ENCODE data around the gene URI1. TPM values are rescaled to one million over a fixed set of nuclear protein-coding genes. Genes with fewer than 3 reads are reported as not detected.

Gene URI1
- polyA plus RNA-seq, 1 donor (not counting 4 experiments of a cell fraction or from before 2014, with no cell fraction given) = 98.6 TPM

DNA sequence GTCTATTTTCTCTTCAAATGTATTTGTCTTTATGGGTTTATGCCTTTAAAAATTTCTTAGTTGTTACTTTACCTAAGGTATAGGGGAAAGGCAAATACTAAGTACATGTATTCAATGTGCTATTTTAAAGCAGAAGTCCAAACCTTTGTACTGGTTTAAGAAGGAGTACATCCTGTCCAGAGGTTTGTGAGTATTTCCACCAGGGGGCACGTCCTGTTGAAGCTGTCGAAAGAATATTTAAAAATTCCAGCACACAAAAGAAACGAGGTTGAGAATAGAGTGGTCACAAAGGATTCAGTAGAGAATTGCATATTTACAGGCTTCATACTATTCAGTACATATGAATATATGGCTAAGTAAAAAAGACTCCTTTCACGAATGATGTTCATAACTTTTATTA lies 59.8 kb downstream of the URI1 start:
- no peaks in the 10 kb centered on the region for H3K27me3 ChIP-seq (ENCODE audit: control insufficient read depth, extremely low read depth, insufficient read depth, low read length)
- peaks cover 49% of the 10 kb centered on the region for H3K79me2 ChIP-seq (ENCODE audit: control insufficient read depth, insufficient read depth, low read length)
- dilution Hi-C loops (cut with MboI; ENCODE audit: extremely low pct_ligation_motif_present, low sequenced_read_pairs) = no loop called here
- no peak overlapping the region for H3K4me2 ChIP-seq (ENCODE audit: control insufficient read depth, extremely low read depth, insufficient read depth, low read depth, low read length)
- H3K9me3 ChIP-seq (ENCODE audit: control insufficient read depth, low read depth, low read length) = no peaks in the 10 kb centered on the region
- H3K27ac ChIP-seq (ENCODE audit: control insufficient read depth, insufficient read depth, low read length) = no peak overlapping the region
- H3K9ac ChIP-seq (ENCODE audit: control insufficient read depth, extremely low read depth, insufficient read depth, low read length) = no peak overlapping the region
- H4K20me1 ChIP-seq (ENCODE audit: control insufficient read depth, extremely low read depth, insufficient read depth, low read length) = no peaks in the 10 kb centered on the region
- no peaks in the 10 kb centered on the region for H3K9me1 ChIP-seq (ENCODE audit: control insufficient read depth, extremely low read depth, insufficient read depth, low read length)
- H2AFZ ChIP-seq (ENCODE audit: control insufficient read depth, low read length) = no peak overlapping the region
- DNase-seq (ENCODE audit: low read depth, low spot score) = no peak
- no peak for TF ChIP-seq CTCF (optimal IDR thresholded peaks at IDR 0.05 in 1 of 3, IDR thresholded peaks at IDR 0.05 in 1 of 3, conservative IDR thresholded peaks at IDR 0.05 in 1 of 3; ENCODE audit: extremely low read depth in 1 of 3, insufficient read depth in 2 of 3, low read length in 3 of 3)
- no peak for TF ChIP-seq EZH2 (IDR thresholded peaks at IDR 0.05; ENCODE audit: low read length)
- H3K4me3 ChIP-seq (ENCODE audit: control insufficient read depth in 2 of 3, extremely low read depth in 1 of 3, insufficient read depth in 2 of 3, low read depth in 1 of 3, low read length in 3 of 3) = no peak overlapping the region
- H3K36me3 ChIP-seq (ENCODE audit: control insufficient read depth in 2 of 2, extremely low read depth in 1 of 2, insufficient read depth in 2 of 2, low read length in 2 of 2) = peaks cover 0 to 6% of the 10 kb centered on the region in 2 experiments
- H3K4me1 ChIP-seq (ENCODE audit: control insufficient read depth, extremely low read depth, insufficient read depth, low read length) = peaks cover 1% of the 10 kb centered on the region
- FAIRE-seq = no peak

DNA sequence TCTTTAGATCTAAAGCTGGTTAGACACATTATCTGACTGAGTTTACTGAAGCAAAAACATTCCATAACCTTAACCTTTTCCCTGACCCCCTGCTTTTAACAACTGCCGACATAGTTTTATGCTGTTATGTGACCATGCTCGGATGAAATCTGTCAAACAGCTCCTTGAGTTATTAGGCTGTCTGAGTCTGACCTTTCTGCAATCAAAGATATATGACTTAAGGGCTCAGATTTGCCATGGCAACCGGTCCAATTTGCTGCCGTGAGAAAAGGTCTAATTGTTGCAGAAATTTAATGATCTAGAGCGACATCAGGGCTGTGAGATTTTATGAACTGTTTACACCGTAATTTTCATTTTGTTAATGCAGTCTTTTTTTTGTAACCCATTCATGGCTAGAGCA lies 61.8 kb downstream of the URI1 start:
- no peak for DNase-seq (ENCODE audit: low read depth, low spot score)
- H3K4me1 ChIP-seq (ENCODE audit: control insufficient read depth, extremely low read depth, insufficient read depth, low read length) = no peaks in the 10 kb centered on the region
- no peaks in the 10 kb centered on the region for H3K9me1 ChIP-seq (ENCODE audit: control insufficient read depth, extremely low read depth, insufficient read depth, low read length)
- no peak overlapping the region for H3K9ac ChIP-seq (ENCODE audit: control insufficient read depth, extremely low read depth, insufficient read depth, low read length)
- H3K27ac ChIP-seq (ENCODE audit: control insufficient read depth, insufficient read depth, low read length) = no peak overlapping the region
- H3K79me2 ChIP-seq (ENCODE audit: control insufficient read depth, insufficient read depth, low read length) = peaks cover 31% of the 10 kb centered on the region
- no peak for FAIRE-seq
- H2AFZ ChIP-seq (ENCODE audit: control insufficient read depth, low read length) = no peak overlapping the region
- H3K36me3 ChIP-seq (ENCODE audit: control insufficient read depth in 2 of 2, extremely low read depth in 1 of 2, insufficient read depth in 2 of 2, low read length in 2 of 2) = peaks cover under 1 to 7% of the 10 kb centered on the region in 2 experiments
- no peak overlapping the region for H3K4me2 ChIP-seq (ENCODE audit: control insufficient read depth, extremely low read depth, insufficient read depth, low read depth, low read length)
- no peaks in the 10 kb centered on the region for H3K27me3 ChIP-seq (ENCODE audit: control insufficient read depth, extremely low read depth, insufficient read depth, low read length)
- no peak overlapping the region for H3K4me3 ChIP-seq (ENCODE audit: control insufficient read depth in 2 of 3, extremely low read depth in 1 of 3, insufficient read depth in 2 of 3, low read depth in 1 of 3, low read length in 3 of 3)
- TF ChIP-seq CTCF (optimal IDR thresholded peaks at IDR 0.05 in 1 of 3, IDR thresholded peaks at IDR 0.05 in 1 of 3, conservative IDR thresholded peaks at IDR 0.05 in 1 of 3; ENCODE audit: extremely low read depth in 1 of 3, insufficient read depth in 2 of 3, low read length in 3 of 3) (no peak), EZH2 (IDR thresholded peaks at IDR 0.05; ENCODE audit: low read length) (no peak)
- H3K9me3 ChIP-seq (ENCODE audit: control insufficient read depth, low read depth, low read length) = no peaks in the 10 kb centered on the region
- dilution Hi-C loops (cut with MboI; ENCODE audit: extremely low pct_ligation_motif_present, low sequenced_read_pairs) = no loop called here
- H4K20me1 ChIP-seq (ENCODE audit: control insufficient read depth, extremely low read depth, insufficient read depth, low read length) = no peaks in the 10 kb centered on the region

All from keratinocyte (primary cell).